ENCODE results near the gene PDZD2. TPM values are rescaled to one million over a fixed set of nuclear protein-coding genes. Genes with fewer than 3 reads are reported as not detected.

PDZD2 gene
- total and polyA plus RNA-seq, 11 donors = 28.3 to 116 (median 80.6) TPM

DNA sequence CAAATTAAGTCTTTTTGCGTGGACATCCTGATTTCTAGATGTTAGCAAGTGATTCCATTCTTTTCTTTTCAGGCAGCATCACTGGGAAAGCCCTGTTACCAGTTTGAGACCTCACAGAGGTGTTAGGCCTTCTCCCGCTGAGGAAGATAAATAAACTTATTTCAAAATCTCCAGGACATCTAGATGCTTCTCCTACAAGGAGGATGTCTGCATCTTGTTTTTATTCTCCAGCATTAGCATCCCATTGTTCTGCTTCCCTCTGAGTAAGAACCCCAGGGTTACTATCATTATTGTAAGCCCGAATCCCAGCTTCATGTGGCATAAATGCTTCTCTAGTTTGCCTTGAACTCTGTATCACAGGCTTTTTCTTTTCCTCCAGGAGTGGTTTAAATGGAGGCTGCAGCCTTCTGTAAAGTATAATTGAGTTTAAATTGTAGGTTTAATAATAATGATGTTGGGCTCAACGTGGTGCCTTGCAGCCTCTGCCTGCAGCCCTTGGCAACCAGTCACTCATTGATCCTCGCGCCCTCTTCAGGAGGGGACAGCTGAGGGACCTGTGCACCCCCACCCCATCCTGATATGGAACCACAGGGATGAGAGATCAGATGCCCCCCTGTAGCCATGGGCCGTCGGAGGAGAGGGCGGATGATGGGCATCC is 114.9 kb downstream of the PDZD2 start:
- 76 to 89% (median 83%) methylated on average over 9 of the region's 9 CpGs for WGBS, 4 donors
- intact Hi-C loops (cut with DNase I) = no loop called here
- Histone ChIP-seq H3K27me3 (no peaks in the 10 kb centered on the region), H3K4me1 (peaks cover 0 to 23% (median 6%) of the 10 kb centered on the region in 12 donors), H3K36me3 (no peaks in the 10 kb centered on the region), H3K27ac (no peak overlapping the region), H3K4me3 (no peak overlapping the region), H3K9me3 (no peaks in the 10 kb centered on the region)
- no peak for ATAC-seq
- no peak for DNase-seq
- no peak for TF ChIP-seq POLR2A (IDR thresholded peaks at IDR 0.05)
- TF ChIP-seq CTCF (IDR thresholded peaks at IDR 0.05) = no peak

- Histone ChIP-seq H3K4me1 (peaks cover 0 to 24% (median 6%) of the 10 kb centered on the region in 12 donors), H3K9me3 (no peaks in the 10 kb centered on the region), H3K4me3 (no peak overlapping the region), H3K27ac (no peak overlapping the region), H3K36me3 (no peaks in the 10 kb centered on the region), H3K27me3 (no peaks in the 10 kb centered on the region)
- intact Hi-C loops (cut with DNase I) = no loop called here
- TF ChIP-seq CTCF (IDR thresholded peaks at IDR 0.05) (no peak), POLR2A (IDR thresholded peaks at IDR 0.05) (no peak)
- DNase-seq (no peak), ATAC-seq (no peak)
- WGBS, 4 donors = 77 to 87% (median 85%) methylated on average over 4 of the region's 4 CpGs
These were observed 115.4 kb downstream of the PDZD2 start for GRCh38 chr5:31754358-31754704.

DNA sequence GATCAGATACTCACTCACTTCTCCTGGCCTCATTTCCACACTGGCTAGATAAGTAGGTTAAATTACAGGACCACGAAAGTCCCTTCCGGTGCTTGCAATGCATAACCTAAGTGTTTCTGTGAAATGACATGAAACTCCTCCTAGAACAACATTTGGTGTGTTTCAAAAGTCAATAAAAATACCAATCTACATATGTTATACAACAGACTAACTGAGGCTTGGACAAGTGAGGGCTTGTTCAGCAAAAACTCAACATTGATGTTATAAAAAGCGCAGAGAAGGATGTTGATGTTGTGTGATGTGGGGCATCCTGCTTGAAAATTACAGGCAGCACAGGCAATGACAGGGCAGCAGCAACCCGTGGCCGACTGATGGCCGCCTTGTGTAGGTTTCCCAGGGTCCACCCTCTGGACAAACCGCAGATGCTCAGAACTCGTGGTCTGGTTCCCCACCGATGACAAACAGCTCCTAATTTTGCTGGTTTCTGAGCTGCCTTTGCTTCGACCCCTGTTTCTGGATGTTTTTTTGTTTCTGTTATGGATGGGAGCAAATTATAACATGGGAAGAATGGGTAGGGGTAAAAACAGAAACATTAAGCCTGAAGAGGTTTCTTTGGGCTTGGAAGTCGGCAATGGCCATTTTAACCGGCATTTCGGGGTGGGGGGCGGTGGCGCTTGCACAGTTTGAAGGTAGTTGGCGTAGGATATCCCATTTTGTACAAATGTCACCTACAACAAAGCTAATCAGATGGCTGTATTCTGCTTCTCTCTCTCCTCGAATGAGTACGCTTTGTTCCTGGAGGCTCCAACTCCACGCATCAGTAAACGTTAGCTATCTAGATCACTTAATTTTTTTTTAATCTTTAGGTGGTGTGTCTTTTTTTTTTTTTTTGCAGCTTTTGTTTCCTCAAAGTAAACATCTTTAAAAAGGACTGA is 116.1 kb downstream of the PDZD2 start:
- intact Hi-C loops (cut with DNase I) = no loop called here
- Histone ChIP-seq H3K27me3 (no peaks in the 10 kb centered on the region), H3K36me3 (no peaks in the 10 kb centered on the region), H3K27ac (no peak overlapping the region), H3K9me3 (no peaks in the 10 kb centered on the region), H3K4me1 (peaks cover 0 to 21% (median 6%) of the 10 kb centered on the region in 12 donors), H3K4me3 (no peak overlapping the region)
- ATAC-seq (no peak), DNase-seq (no peak)
- TF ChIP-seq POLR2A (IDR thresholded peaks at IDR 0.05) (no peak), CTCF (IDR thresholded peaks at IDR 0.05) (no peak)
- WGBS, 4 donors = 86 to 89% (median 88%) methylated on average over 20 of the region's 20 CpGs

DNA sequence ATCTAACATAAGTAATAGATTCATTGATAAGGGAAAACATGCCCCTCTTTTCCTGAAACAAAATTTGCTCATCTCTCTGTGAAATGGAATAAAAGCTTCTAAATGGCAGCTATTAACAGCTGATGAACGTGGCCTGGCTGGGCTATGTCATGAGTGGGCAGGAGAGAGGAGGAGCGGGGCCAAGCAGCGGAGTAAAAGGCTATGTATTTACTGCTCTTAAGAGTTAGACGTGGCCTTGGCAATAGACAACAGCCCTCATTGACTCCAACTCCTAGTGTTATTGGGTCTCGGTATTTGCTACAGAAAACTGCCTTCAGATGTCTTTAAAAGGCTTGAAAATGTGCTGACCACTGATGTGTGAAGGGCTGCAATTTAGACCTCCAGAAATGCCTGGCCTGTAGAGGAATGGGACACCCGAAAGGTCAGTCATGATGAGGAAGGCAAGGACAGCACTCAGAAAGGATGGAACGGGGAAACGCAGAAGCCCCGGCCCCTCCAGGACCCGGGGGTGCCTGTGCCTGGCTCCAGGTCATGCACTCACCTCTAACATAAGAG is 116.8 kb downstream of the PDZD2 start:
- Histone ChIP-seq H3K4me3 (no peak overlapping the region), H3K9me3 (no peaks in the 10 kb centered on the region), H3K27me3 (no peaks in the 10 kb centered on the region), H3K36me3 (no peaks in the 10 kb centered on the region), H3K27ac (no peak overlapping the region), H3K4me1 (peaks cover 0 to 21% (median 6%) of the 10 kb centered on the region in 12 donors)
- 84 to 90% (median 86%) methylated on average over 10 of the region's 10 CpGs for WGBS, 4 donors
- DNase-seq (no peak), ATAC-seq (no peak)
- intact Hi-C loops (cut with DNase I) = no loop called here
- TF ChIP-seq POLR2A (IDR thresholded peaks at IDR 0.05) (no peak), CTCF (IDR thresholded peaks at IDR 0.05) (no peak)

Measured in heart left ventricle (tissue), 16 donors.